Activated T-helper 17 cell treated with anti-CD3 and anti-CD28 coated beads, Interleukin-2, amount 50 U/mL, for 72 hours (primary cell): Measurements from ENCODE around the gene YAF2. TPM values are rescaled to one million over a fixed set of nuclear protein-coding genes. Genes with fewer than 3 reads are reported as not detected.
"Not testable (repeated sequence)": the region's sequence is repeated elsewhere in the genome, so short reads cannot be mapped to it uniquely, and the experiment has no call there.

ENCODE experiments used
- ATAC-seq: fragments of 150-1000 bp; cut with Tn5 transposase; replicated peaks from 2 replicates; pipeline ENCODE4 v1.10.0; 2021; ENCODE audit warnings: mild to moderate bottlenecking, moderate library complexity
- H3K27ac Mint-ChIP-seq: one replicate; pipeline ENCODE4 v1.8.0; 2022; ENCODE audit warnings: mixed read lengths
- H3K27me3 Mint-ChIP-seq: one replicate; pipeline ENCODE4 v1.8.0; 2022; ENCODE audit warnings: mixed read lengths
- H3K36me3 Mint-ChIP-seq: one replicate; pipeline ENCODE4 v1.8.0; 2022; ENCODE audit warnings: low read depth, mild to moderate bottlenecking, mixed read lengths
- H3K4me1 Mint-ChIP-seq: one replicate; pipeline ENCODE4 v1.8.0; 2022; ENCODE audit warnings: mixed read lengths
- H3K4me3 Mint-ChIP-seq: one replicate; pipeline ENCODE4 v1.8.0; 2022; ENCODE audit warnings: mild to moderate bottlenecking, mixed read lengths
- H3K9me3 Mint-ChIP-seq: one replicate; pipeline ENCODE4 v1.8.0; 2022; ENCODE audit warnings: mixed read lengths
- total RNA-seq, 2 donors: library from RNA; stranded (reverse); gene quantifications; one replicate each; pipeline ENCODE4 v1.2.3, GENCODE V29; 2022

The YAF2 gene
- total RNA-seq, 2 donors from 2014 or later, result 31.7 to 32.9 TPM

- H3K27me3 Mint-ChIP-seq, result no peaks in the 10 kb centered on the region
- peaks cover 24% of the 10 kb centered on the region for H3K4me1 Mint-ChIP-seq
- H3K27ac Mint-ChIP-seq, result no peak overlapping the region
These were observed 2.6 kb downstream of the YAF2 start for GRCh38 chr12:42235426-42235825.

GRCh38 chr12:42234970-42235369, 3.1 kb downstream of the YAF2 start:
- no peak for ATAC-seq
- H3K4me3 Mint-ChIP-seq, result peak overlapping the region; percentile 45
- H3K9me3 Mint-ChIP-seq, result no peaks in the 10 kb centered on the region
- no peak overlapping the region for H3K27ac Mint-ChIP-seq
- peaks cover 25% of the 10 kb centered on the region for H3K4me1 Mint-ChIP-seq
- peaks cover 53% of the 10 kb centered on the region for H3K36me3 Mint-ChIP-seq
- H3K27me3 Mint-ChIP-seq, result no peaks in the 10 kb centered on the region

More at GRCh38 chr12:42235426-42235825, 2.6 kb downstream of the YAF2 start:
- H3K4me3 Mint-ChIP-seq, result peak overlapping the region; percentile 45
- no peak for ATAC-seq
- peaks cover 50% of the 10 kb centered on the region for H3K36me3 Mint-ChIP-seq
- H3K9me3 Mint-ChIP-seq, result no peaks in the 10 kb centered on the region

GRCh38 chr12:42227525-42227924, 10.5 kb downstream of the YAF2 start:
- peaks cover 17% of the 10 kb centered on the region for H3K36me3 Mint-ChIP-seq
- not testable (repeated sequence) for H3K27me3 Mint-ChIP-seq, H3K4me1 Mint-ChIP-seq, H3K9me3 Mint-ChIP-seq, ATAC-seq, H3K27ac Mint-ChIP-seq, H3K4me3 Mint-ChIP-seq

- not testable (repeated sequence) for H3K27me3 Mint-ChIP-seq, H3K4me1 Mint-ChIP-seq, H3K36me3 Mint-ChIP-seq, H3K9me3 Mint-ChIP-seq, H3K27ac Mint-ChIP-seq, H3K4me3 Mint-ChIP-seq, ATAC-seq
These were observed 13.5 kb downstream of the YAF2 start for GRCh38 chr12:42224501-42224900.

- Mint-ChIP-seq H3K9me3 (no peaks in the 10 kb centered on the region), H3K4me1 (peaks cover 14% of the 10 kb centered on the region), H3K27ac (no peak overlapping the region), H3K4me3 (no peak overlapping the region), H3K36me3 (peaks cover 5% of the 10 kb centered on the region), H3K27me3 (no peaks in the 10 kb centered on the region)
- ATAC-seq, result no peak
These were observed 15.3 kb downstream of the YAF2 start for GRCh38 chr12:42222724-42223123.

GRCh38 chr12:42221726-42222125, 16.3 kb downstream of the YAF2 start:
- H3K9me3 Mint-ChIP-seq, result no peaks in the 10 kb centered on the region
- no peaks in the 10 kb centered on the region for H3K27me3 Mint-ChIP-seq
- no peak overlapping the region for H3K4me3 Mint-ChIP-seq
- H3K36me3 Mint-ChIP-seq, result peaks cover 5% of the 10 kb centered on the region
- no peak for ATAC-seq
- H3K4me1 Mint-ChIP-seq, result peaks cover 18% of the 10 kb centered on the region
- peak overlapping the region; percentile 5 for H3K27ac Mint-ChIP-seq

- Mint-ChIP-seq H3K4me1 (peaks cover 29% of the 10 kb centered on the region), H3K36me3 (no peaks in the 10 kb centered on the region), H3K9me3 (no peaks in the 10 kb centered on the region), H3K4me3 (no peak overlapping the region), H3K27me3 (no peaks in the 10 kb centered on the region), H3K27ac (no peak overlapping the region)
- no peak for ATAC-seq
These were observed 20.4 kb downstream of the YAF2 start for GRCh38 chr12:42217656-42218055.

GRCh38 chr12:42216737-42217136, 21.3 kb downstream of the YAF2 start:
- peak; percentile 32 for ATAC-seq
- H3K9me3 Mint-ChIP-seq, result no peaks in the 10 kb centered on the region
- H3K4me3 Mint-ChIP-seq, result no peak overlapping the region
- H3K27ac Mint-ChIP-seq, result peak overlapping the region; percentile 1
- no peaks in the 10 kb centered on the region for H3K27me3 Mint-ChIP-seq
- H3K4me1 Mint-ChIP-seq, result peaks cover 29% of the 10 kb centered on the region
- H3K36me3 Mint-ChIP-seq, result no peaks in the 10 kb centered on the region

GRCh38 chr12:42215759-42216158, 22.3 kb downstream of the YAF2 start:
- H3K4me1 Mint-ChIP-seq, result peaks cover 29% of the 10 kb centered on the region
- H3K27me3 Mint-ChIP-seq, H3K4me3 Mint-ChIP-seq, H3K9me3 Mint-ChIP-seq, H3K36me3 Mint-ChIP-seq, ATAC-seq, H3K27ac Mint-ChIP-seq: not testable (repeated sequence)

- Mint-ChIP-seq H3K27ac (no peak overlapping the region), H3K4me3 (no peak overlapping the region), H3K4me1 (peaks cover 19% of the 10 kb centered on the region), H3K9me3 (no peaks in the 10 kb centered on the region), H3K27me3 (no peaks in the 10 kb centered on the region), H3K36me3 (peaks cover 14% of the 10 kb centered on the region)
- no peak for ATAC-seq
These were observed 24.1 kb downstream of the YAF2 start for GRCh38 chr12:42213954-42214426.

- H3K4me1 Mint-ChIP-seq, result peaks cover 18% of the 10 kb centered on the region
- H3K27ac Mint-ChIP-seq, result no peak overlapping the region
- H3K36me3 Mint-ChIP-seq, result peaks cover 21% of the 10 kb centered on the region
- ATAC-seq, result no peak
- no peak overlapping the region for H3K4me3 Mint-ChIP-seq
- no peaks in the 10 kb centered on the region for H3K9me3 Mint-ChIP-seq
- no peaks in the 10 kb centered on the region for H3K27me3 Mint-ChIP-seq
These were observed 25.0 kb downstream of the YAF2 start for GRCh38 chr12:42213023-42213422.

GRCh38 chr12:42208574-42208973, 29.5 kb downstream of the YAF2 start:
- H3K4me1 Mint-ChIP-seq, result no peaks in the 10 kb centered on the region
- H3K4me3 Mint-ChIP-seq, result no peak overlapping the region
- ATAC-seq, result no peak
- H3K36me3 Mint-ChIP-seq, result peaks cover 58% of the 10 kb centered on the region
- H3K9me3 Mint-ChIP-seq, result no peaks in the 10 kb centered on the region
- H3K27me3 Mint-ChIP-seq, result no peaks in the 10 kb centered on the region
- H3K27ac Mint-ChIP-seq, result no peak overlapping the region

- H3K4me1 Mint-ChIP-seq, result peaks cover 4% of the 10 kb centered on the region
- ATAC-seq, result no peak
- no peak overlapping the region for H3K27ac Mint-ChIP-seq
- H3K4me3 Mint-ChIP-seq, result no peak overlapping the region
- no peaks in the 10 kb centered on the region for H3K27me3 Mint-ChIP-seq
- H3K9me3 Mint-ChIP-seq, result no peaks in the 10 kb centered on the region
- peaks cover 79% of the 10 kb centered on the region for H3K36me3 Mint-ChIP-seq
These were observed 33.2 kb downstream of the YAF2 start for GRCh38 chr12:42204819-42205218.

- Mint-ChIP-seq H3K27me3 (no peaks in the 10 kb centered on the region), H3K36me3 (peaks cover 80% of the 10 kb centered on the region), H3K4me3 (no peak overlapping the region), H3K9me3 (no peaks in the 10 kb centered on the region), H3K27ac (no peak overlapping the region), H3K4me1 (peaks cover 4% of the 10 kb centered on the region)
- no peak for ATAC-seq
These were observed 33.7 kb downstream of the YAF2 start for GRCh38 chr12:42204362-42204761.

GRCh38 chr12:42201063-42201462, 37.0 kb downstream of the YAF2 start:
- no peak overlapping the region for H3K4me3 Mint-ChIP-seq
- peaks cover 78% of the 10 kb centered on the region for H3K36me3 Mint-ChIP-seq
- no peak overlapping the region for H3K27ac Mint-ChIP-seq
- no peaks in the 10 kb centered on the region for H3K27me3 Mint-ChIP-seq
- H3K9me3 Mint-ChIP-seq, result no peaks in the 10 kb centered on the region
- ATAC-seq, result no peak
- H3K4me1 Mint-ChIP-seq, result peaks cover 4% of the 10 kb centered on the region

- H3K4me3 Mint-ChIP-seq, result no peak overlapping the region
- H3K27ac Mint-ChIP-seq, result no peak overlapping the region
- ATAC-seq, result no peak
- H3K36me3 Mint-ChIP-seq, result peaks cover 75% of the 10 kb centered on the region
- no peaks in the 10 kb centered on the region for H3K27me3 Mint-ChIP-seq
- peaks cover 4% of the 10 kb centered on the region for H3K4me1 Mint-ChIP-seq
- H3K9me3 Mint-ChIP-seq, result no peaks in the 10 kb centered on the region
These were observed 39.0 kb downstream of the YAF2 start for GRCh38 chr12:42199007-42199406.
